Measurements from ENCODE around the gene CALN1.
"Not testable (repeated sequence)": the region's sequence is repeated elsewhere in the genome, so short reads cannot be mapped to it uniquely, and the experiment has no call there.

Gene CALN1

GRCh38 chr7:72265071-72265904 is 146.8 kb downstream of the CALN1 start:
- DNase-seq = no peak

GRCh38 chr7:72260406-72260805 is 151.7 kb downstream of the CALN1 start:
- no peak for DNase-seq

GRCh38 chr7:72258074-72258473 is 154.1 kb downstream of the CALN1 start:
- DNase-seq = no peak

- no peak for DNase-seq
These were observed 157.7 kb downstream of the CALN1 start for GRCh38 chr7:72254455-72254854.

- DNase-seq = no peak
These were observed 163.0 kb downstream of the CALN1 start for GRCh38 chr7:72249106-72249505.

- no peak for DNase-seq
These were observed 167.2 kb downstream of the CALN1 start for GRCh38 chr7:72244826-72245398.

GRCh38 chr7:72243329-72243728 is 168.8 kb downstream of the CALN1 start:
- DNase-seq = no peak

GRCh38 chr7:72235351-72235750 is 176.8 kb downstream of the CALN1 start:
- no peak for DNase-seq

- DNase-seq = no peak
These were observed 178.1 kb downstream of the CALN1 start for GRCh38 chr7:72234086-72234485.

- no peak for DNase-seq
These were observed 181.9 kb downstream of the CALN1 start for GRCh38 chr7:72230281-72230680.

- no peak for DNase-seq
These were observed 188.8 kb downstream of the CALN1 start for GRCh38 chr7:72223351-72223750.

- no peak for DNase-seq
These were observed 190.0 kb downstream of the CALN1 start for GRCh38 chr7:72222136-72222535.

GRCh38 chr7:72219500-72219899 is 192.6 kb downstream of the CALN1 start:
- no peak for DNase-seq

- no peak for DNase-seq
These were observed 195.0 kb downstream of the CALN1 start for GRCh38 chr7:72217151-72217550.

- no peak for DNase-seq
These were observed 198.4 kb downstream of the CALN1 start for GRCh38 chr7:72213769-72214168.

GRCh38 chr7:72213081-72213480 is 199.1 kb downstream of the CALN1 start:
- no peak for DNase-seq

- no peak for DNase-seq
These were observed 201.0 kb downstream of the CALN1 start for GRCh38 chr7:72211175-72211574.

GRCh38 chr7:72209006-72209405 is 203.1 kb downstream of the CALN1 start:
- not testable (repeated sequence) for DNase-seq

GRCh38 chr7:72196176-72196575 is 216.0 kb downstream of the CALN1 start:
- no peak for DNase-seq

- DNase-seq = no peak
These were observed 221.2 kb downstream of the CALN1 start for GRCh38 chr7:72190919-72191318.

GRCh38 chr7:72190146-72190545 is 222.0 kb downstream of the CALN1 start:
- DNase-seq = no peak

GRCh38 chr7:72187179-72187578 is 225.0 kb downstream of the CALN1 start:
- no peak for DNase-seq

- DNase-seq = no peak
These were observed 228.3 kb downstream of the CALN1 start for GRCh38 chr7:72183835-72184234.

GRCh38 chr7:72182036-72182435 is 230.1 kb downstream of the CALN1 start:
- DNase-seq = no peak

- DNase-seq = no peak
These were observed 235.3 kb downstream of the CALN1 start for GRCh38 chr7:72176875-72177274.

All from NCI-H1105 (cell line).